Sigmoid colon (tissue), 7 donors: ENCODE data around the gene PSKH1. TPM values are rescaled to one million over a fixed set of nuclear protein-coding genes. Genes with fewer than 3 reads are reported as not detected.

Experiments used
- DNase-seq: peaks from one replicate; pipeline ENCODE4 v3.0.0-alpha.2; 2019
- H3K27ac ChIP-seq, 4 donors: fragments of 200-600 bp; sonication (generic); one replicate each; pipeline ENCODE4 v1.5.1; 2016 to 2019; ENCODE audit warnings: mild to moderate bottlenecking in 1 of 4
- H3K27me3 ChIP-seq, 3 donors: fragments of 200-600 bp; sonication (generic); one replicate each; pipeline ENCODE4 v1.5.1; 2019; ENCODE audit warnings: mild to moderate bottlenecking in 1 of 3
- H3K36me3 ChIP-seq, 4 donors: fragments of 200-600 bp; sonication (generic); one replicate each; pipeline ENCODE4 v1.5.1; 2016 to 2019
- H3K4me1 ChIP-seq, 4 donors: fragments of 200-600 bp; sonication (generic); one replicate each; pipeline ENCODE4 v1.5.1; 2017 to 2019
- H3K4me3 ChIP-seq, 4 donors: fragments of 200-600 bp; sonication (generic); one replicate each; pipeline ENCODE4 v1.5.1; 2017 to 2019; ENCODE audit warnings: mild to moderate bottlenecking in 2 of 4, moderate library complexity in 1 of 4
- H3K9me3 ChIP-seq, 4 donors: fragments of 200-600 bp in 3 of 4; sonication (generic) in 3 of 4; one replicate each; pipeline versions ENCODE4 v1.5.1 to v1.6.1; 2013 to 2019
- EP300 ChIP-seq, 4 donors: sonication (generic); formaldehyde crosslinking; IDR thresholded peaks; one replicate each; pipeline ENCODE4 v1.6.1; 2017; ENCODE audit warnings: antibody characterized with exemption in 4 of 4
- POLR2A ChIP-seq, 2 donors: fragments of 450-650 bp; IDR thresholded peaks; one replicate each; pipeline ENCODE4 v1.6.1; 2016; ENCODE audit warnings: antibody characterized with exemption in 2 of 2, mild to moderate bottlenecking in 2 of 2, moderate library complexity in 2 of 2
- POLR2AphosphoS5 ChIP-seq, 4 donors: sonication (generic); formaldehyde crosslinking; IDR thresholded peaks; one replicate each; pipeline ENCODE4 v1.6.1; 2017; ENCODE audit warnings: antibody characterized with exemption in 4 of 4
- WGBS, 2 donors: extraction: QIAGEN DNeasy Blood & Tissue Kit; methylation state at CpG; one replicate each; pipeline ENCODE4 v1.1.7; 2013; 5-methylcytosine and 5-hydroxymethylcytosine counted together
- intact Hi-C: fragments of 100-400 bp; cut with DNase I; formaldehyde crosslinking; loops from one replicate; pipeline ENCODE4 v1.15.1; 2023
- polyA plus RNA-seq, 3 donors: library from polyadenylated mRNA; stranded (reverse); fragments of 200-250 nt; gene quantifications; one replicate each; pipeline ENCODE4 v1.2.3, GENCODE V29; 2013
- total RNA-seq, 4 donors: library from RNA; depleted of rRNA; stranded (reverse); fragments of >200 nt; gene quantifications; one replicate each; pipeline ENCODE4 v1.1.0, GENCODE V29; 2016
- TF ChIP-seq, protein P1 (sequence below), 4 experiments: fragments of 450-650 bp in 3 of 4; fragments of 200-600 bp in 1 of 4; IDR thresholded peaks; one replicate each; pipeline ENCODE4 v1.5.1; 2016 to 2019; ENCODE audit warnings: antibody characterized with exemption in 4 of 4, mild to moderate bottlenecking in 3 of 4, moderate library complexity in 2 of 4
- donor health status: healthy with polysubstance abuse.
- donor health status: Bipolar disorder and iron deficiency.
- donor health status: healthy.

PSKH1 gene
- total and polyA plus RNA-seq, 7 donors = 13.9 to 29.2 (median 20.8) TPM

DNA sequence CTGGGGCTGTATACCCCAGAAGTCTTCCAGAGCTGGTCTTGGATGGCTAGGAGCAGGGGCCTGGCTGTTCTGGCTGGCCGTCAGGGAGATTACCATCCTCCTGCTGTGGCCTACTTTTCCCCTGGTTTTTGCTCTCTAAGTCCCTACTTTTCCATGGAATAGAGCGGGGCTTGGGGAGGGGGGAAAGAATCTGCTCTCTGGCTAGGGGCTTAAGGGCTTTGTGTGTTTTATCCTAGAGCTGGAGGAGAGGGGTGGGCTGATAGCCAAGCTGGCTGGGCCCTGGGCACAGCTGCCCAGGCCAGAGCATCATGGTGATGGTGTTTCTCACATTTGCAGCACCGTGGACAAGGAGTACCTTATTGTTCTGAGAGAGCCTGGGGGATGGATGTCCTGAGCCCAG is 4.7 kb upstream of the PSKH1 start:
- peaks cover 2 to 9% (median 3%) of the 10 kb centered on the region in 4 donors for H3K36me3 ChIP-seq
- H3K4me1 ChIP-seq = peaks cover 0 to 19% (median 12%) of the 10 kb centered on the region in 4 donors
- no peak overlapping the region for H3K4me3 ChIP-seq
- intact Hi-C loops = no loop called here
- DNase-seq = no peak
- no peak overlapping the region for H3K27ac ChIP-seq
- 88 to 89% methylated on average over 3 of the region's 3 CpGs for WGBS, 2 donors
- H3K9me3 ChIP-seq = no peaks in the 10 kb centered on the region
- no peaks in the 10 kb centered on the region for H3K27me3 ChIP-seq
- no peak for TF ChIP-seq POLR2AphosphoS5 (IDR thresholded peaks at IDR 0.05)
- TF ChIP-seq, protein P1, sequence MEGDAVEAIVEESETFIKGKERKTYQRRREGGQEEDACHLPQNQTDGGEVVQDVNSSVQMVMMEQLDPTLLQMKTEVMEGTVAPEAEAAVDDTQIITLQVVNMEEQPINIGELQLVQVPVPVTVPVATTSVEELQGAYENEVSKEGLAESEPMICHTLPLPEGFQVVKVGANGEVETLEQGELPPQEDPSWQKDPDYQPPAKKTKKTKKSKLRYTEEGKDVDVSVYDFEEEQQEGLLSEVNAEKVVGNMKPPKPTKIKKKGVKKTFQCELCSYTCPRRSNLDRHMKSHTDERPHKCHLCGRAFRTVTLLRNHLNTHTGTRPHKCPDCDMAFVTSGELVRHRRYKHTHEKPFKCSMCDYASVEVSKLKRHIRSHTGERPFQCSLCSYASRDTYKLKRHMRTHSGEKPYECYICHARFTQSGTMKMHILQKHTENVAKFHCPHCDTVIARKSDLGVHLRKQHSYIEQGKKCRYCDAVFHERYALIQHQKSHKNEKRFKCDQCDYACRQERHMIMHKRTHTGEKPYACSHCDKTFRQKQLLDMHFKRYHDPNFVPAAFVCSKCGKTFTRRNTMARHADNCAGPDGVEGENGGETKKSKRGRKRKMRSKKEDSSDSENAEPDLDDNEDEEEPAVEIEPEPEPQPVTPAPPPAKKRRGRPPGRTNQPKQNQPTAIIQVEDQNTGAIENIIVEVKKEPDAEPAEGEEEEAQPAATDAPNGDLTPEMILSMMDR (IDR thresholded peaks at IDR 0.05) = no peak
- no peak for TF ChIP-seq POLR2A (IDR thresholded peaks at IDR 0.05)
- TF ChIP-seq EP300 (IDR thresholded peaks at IDR 0.05) = no peak

DNA sequence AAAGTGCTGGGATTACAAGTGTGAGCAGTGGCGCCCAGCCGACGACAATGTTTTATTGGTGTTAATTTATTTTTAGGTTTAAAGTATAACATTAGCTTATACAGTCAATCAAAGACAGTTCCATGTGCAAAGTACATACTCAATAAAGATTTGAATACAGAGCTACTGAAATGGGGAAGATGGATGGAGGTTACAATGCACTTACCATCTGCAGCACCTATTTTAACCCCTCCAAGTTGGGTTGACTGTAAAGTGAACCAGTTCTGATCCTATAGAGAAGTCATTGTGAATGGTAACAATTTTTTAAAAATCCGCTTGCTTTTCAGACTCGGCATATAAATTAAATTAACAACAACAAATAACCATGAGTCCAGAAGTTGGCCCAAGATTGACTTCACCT is 679 bp upstream of the PSKH1 start:
- WGBS, 2 donors = 26 to 57% methylated on average over 5 of the region's 5 CpGs

DNA sequence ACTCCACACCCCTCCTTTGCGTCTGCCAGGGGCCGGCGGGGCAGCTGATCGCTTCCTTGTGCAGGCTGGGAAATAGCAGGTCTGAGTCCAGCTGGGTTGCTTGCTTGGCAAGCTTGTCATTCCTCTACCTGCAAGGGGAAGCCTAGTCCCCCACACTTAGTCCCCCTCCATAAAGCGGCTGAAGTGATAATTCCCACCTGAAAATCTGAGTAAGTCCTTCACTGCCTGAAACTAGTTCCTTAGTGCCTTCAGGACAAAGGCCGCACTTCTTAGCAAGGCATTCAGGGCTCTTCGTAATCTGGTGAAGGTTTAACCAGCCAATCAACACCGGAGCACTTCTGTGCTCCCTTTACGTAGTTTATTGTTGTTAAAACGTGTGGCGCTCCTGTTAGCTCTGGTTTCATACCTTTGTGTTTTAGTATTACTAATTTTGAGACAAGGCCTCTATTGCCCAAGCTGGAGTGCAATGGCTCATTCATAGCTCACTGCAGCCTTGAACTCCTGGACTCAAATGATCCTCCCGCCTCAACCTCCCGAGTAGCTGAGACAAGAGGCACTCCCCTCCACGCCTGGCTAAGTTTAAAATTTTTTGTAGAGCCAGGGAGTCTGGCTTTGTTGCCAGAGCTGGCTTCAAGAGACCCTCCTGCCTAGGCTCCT is 817 bp downstream of the PSKH1 start:
- intact Hi-C loops = loop anchor here (2.0 kb wide), 1 partner anchor 47 kb away; the partner anchor contains the start of genes CENPT and NUTF2
- 7 to 29% methylated on average over 14 of the region's 14 CpGs for WGBS, 2 donors
- no peak for DNase-seq
- Histone ChIP-seq H3K27me3 (no peaks in the 10 kb centered on the region), H3K4me1 (peaks cover 0 to 42% (median 37%) of the 10 kb centered on the region in 4 donors), H3K9me3 (no peaks in the 10 kb centered on the region), H3K27ac (peak overlapping the region; percentile 97 to 99 (median 98)), H3K36me3 (no peaks in the 10 kb centered on the region), H3K4me3 (peak overlapping the region; percentile 88 to 100 (median 95))
- TF ChIP-seq, protein P1 (IDR thresholded peaks at IDR 0.05) = no peak
- TF ChIP-seq POLR2AphosphoS5 (IDR thresholded peaks at IDR 0.05) (no peak), EP300 (IDR thresholded peaks at IDR 0.05) (no peak), POLR2A (IDR thresholded peaks at IDR 0.05) (no peak)

More for the DNA sequence above, 679 bp upstream of the PSKH1 start:
- H3K9me3 ChIP-seq = no peaks in the 10 kb centered on the region
- peak overlapping the region; percentile 29 to 100 (median 95) for H3K4me3 ChIP-seq
- peak overlapping the region; percentile 97 to 99 (median 98) for H3K27ac ChIP-seq
- H3K4me1 ChIP-seq = peaks cover 0 to 42% (median 35%) of the 10 kb centered on the region in 4 donors
- intact Hi-C loops = loop anchor here (2.0 kb wide), 1 partner anchor 46 kb away; the partner anchor contains the start of genes CENPT and NUTF2
- no peak for TF ChIP-seq POLR2A (IDR thresholded peaks at IDR 0.05)
- TF ChIP-seq EP300 (IDR thresholded peaks at IDR 0.05) = no peak
- TF ChIP-seq POLR2AphosphoS5 (IDR thresholded peaks at IDR 0.05) = no peak
- TF ChIP-seq, protein P1 (IDR thresholded peaks at IDR 0.05) = no peak
- DNase-seq = no peak
- H3K27me3 ChIP-seq = no peaks in the 10 kb centered on the region
- no peaks in the 10 kb centered on the region for H3K36me3 ChIP-seq

DNA sequence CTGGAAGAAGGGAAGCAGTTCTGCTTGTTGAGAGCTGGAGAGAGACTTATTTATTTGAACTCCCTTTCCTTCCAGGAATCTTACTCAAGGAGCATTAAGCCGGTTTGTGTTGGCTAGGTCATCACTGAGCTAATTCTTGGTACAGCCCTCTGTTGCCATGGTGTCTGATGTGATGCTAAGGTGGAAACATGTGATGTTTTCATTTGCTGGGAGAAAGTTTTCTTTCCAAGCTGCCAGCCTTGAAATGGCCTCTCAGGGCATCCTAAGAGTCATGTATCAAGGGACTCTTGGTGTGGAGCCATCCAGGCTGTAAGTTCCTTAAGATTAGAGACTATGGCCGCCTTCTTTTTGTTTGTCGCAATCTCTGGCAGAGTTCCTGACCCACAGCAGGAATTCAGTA is 4.2 kb downstream of the PSKH1 start:
- TF ChIP-seq EP300 (IDR thresholded peaks at IDR 0.05) (no peak), POLR2A (IDR thresholded peaks at IDR 0.05) (no peak), POLR2AphosphoS5 (IDR thresholded peaks at IDR 0.05) (no peak)
- TF ChIP-seq, protein P1 (IDR thresholded peaks at IDR 0.05) = no peak
- DNase-seq = no peak
- Histone ChIP-seq H3K4me1 (peaks cover 0 to 40% (median 36%) of the 10 kb centered on the region in 4 donors), H3K4me3 (no peak overlapping the region), H3K27me3 (no peaks in the 10 kb centered on the region), H3K9me3 (no peaks in the 10 kb centered on the region), H3K27ac (peak overlapping the region in 2 of 4 donors; percentile 33 to 47), H3K36me3 (peaks cover 0 to 3% (median 0%) of the 10 kb centered on the region in 4 donors)
- intact Hi-C loops = no loop called here
- WGBS, 2 donors = 92 to 94% methylated on average over 3 of the region's 3 CpGs
